Fibroblast of mammary gland (primary cell): ENCODE measurements around the gene SLC66A2.

ENCODE experiments used
- DNase-seq: peaks from one replicate; pipeline ENCODE4 v3.0.0-alpha.2; 2010; ENCODE audit warnings: low read depth
- H3K4me3 ChIP-seq: 2 replicates; pipeline ENCODE4 v1.5.1; 2011; ENCODE audit warnings: low read depth, mild to moderate bottlenecking, low read length, moderate library complexity; ENCODE audit not compliant: control insufficient read depth
- CTCF ChIP-seq: conservative IDR thresholded peaks from 2 replicates; pipeline ENCODE4 v1.5.1; 2011; ENCODE audit warnings: low read depth, low read length, inconsistent platforms; ENCODE audit not compliant: control insufficient read depth, insufficient read depth

Gene SLC66A2

GRCh38 chr18:79945118-79946042 is 6.1 kb downstream of the SLC66A2 start:
- DNase-seq, result no peak
- no peak for TF ChIP-seq CTCF
- H3K4me3 ChIP-seq, result no peak overlapping the region

GRCh38 chr18:79944746-79945117 is 6.7 kb downstream of the SLC66A2 start:
- TF ChIP-seq CTCF, result no peak
- no peak overlapping the region for H3K4me3 ChIP-seq
- no peak for DNase-seq

GRCh38 chr18:79944126-79944731 is 7.2 kb downstream of the SLC66A2 start:
- no peak for TF ChIP-seq CTCF
- DNase-seq, result no peak
- no peak overlapping the region for H3K4me3 ChIP-seq

- H3K4me3 ChIP-seq, result no peak overlapping the region
- TF ChIP-seq CTCF, result no peak
- no peak for DNase-seq
Observed at GRCh38 chr18:79943608-79944125, 7.8 kb downstream of the SLC66A2 start.

- DNase-seq, result no peak
- no peak overlapping the region for H3K4me3 ChIP-seq
- TF ChIP-seq CTCF, result no peak
Observed at GRCh38 chr18:79942786-79943607, 8.5 kb downstream of the SLC66A2 start.

- no peak for DNase-seq
- H3K4me3 ChIP-seq, result no peak overlapping the region
- no peak for TF ChIP-seq CTCF
Observed at GRCh38 chr18:79942211-79942610, 9.2 kb downstream of the SLC66A2 start.
